ENCODE data around the gene HSD17B2. TPM values are rescaled to one million over a fixed set of nuclear protein-coding genes. Genes with fewer than 3 reads are reported as not detected.

The HSD17B2 gene
- total and polyA plus RNA-seq, 7 donors, result 0.16 to 0.19 TPM; not detected in 5

DNA sequence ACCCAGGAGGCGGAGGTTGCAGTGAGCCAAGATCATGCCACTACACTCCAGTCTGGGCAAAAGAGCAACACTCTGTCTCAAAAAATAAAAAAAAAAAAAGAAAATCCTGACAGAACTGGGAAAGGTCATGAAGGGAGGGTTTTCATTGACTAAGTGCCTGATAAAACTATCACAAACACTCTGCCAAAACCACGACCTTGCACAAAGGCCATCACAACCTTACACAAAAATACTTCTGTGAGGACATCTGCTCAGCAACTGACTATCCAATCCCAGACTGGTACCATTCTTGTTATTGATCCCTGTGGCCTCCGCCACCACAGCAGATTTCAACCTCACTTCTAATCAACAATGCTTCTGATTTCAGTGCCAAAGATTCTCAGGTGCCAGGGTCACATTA, 94.8 kb downstream of the HSD17B2 start:
- DNase-seq (no peak), ATAC-seq (no peak)
- Histone ChIP-seq H3K4me3 (no peak overlapping the region), H3K9me3 (no peaks in the 10 kb centered on the region), H3K4me1 (no peaks in the 10 kb centered on the region), H3K36me3 (ENCODE audit: insufficient read depth in 1 of 2, low read depth in 1 of 2) (no peaks in the 10 kb centered on the region), H3K27me3 (ENCODE audit: insufficient read depth in 3 of 3, low read length in 2 of 3) (no peaks in the 10 kb centered on the region), H3K27ac (no peak overlapping the region)
- WGBS, 3 donors, result 89 to 92% (median 90%) methylated on average over 3 of the region's 3 CpGs
- intact Hi-C loops (cut with DNase I), result no loop called here
- no peak for TF ChIP-seq CTCF (IDR thresholded peaks at IDR 0.05)

DNA sequence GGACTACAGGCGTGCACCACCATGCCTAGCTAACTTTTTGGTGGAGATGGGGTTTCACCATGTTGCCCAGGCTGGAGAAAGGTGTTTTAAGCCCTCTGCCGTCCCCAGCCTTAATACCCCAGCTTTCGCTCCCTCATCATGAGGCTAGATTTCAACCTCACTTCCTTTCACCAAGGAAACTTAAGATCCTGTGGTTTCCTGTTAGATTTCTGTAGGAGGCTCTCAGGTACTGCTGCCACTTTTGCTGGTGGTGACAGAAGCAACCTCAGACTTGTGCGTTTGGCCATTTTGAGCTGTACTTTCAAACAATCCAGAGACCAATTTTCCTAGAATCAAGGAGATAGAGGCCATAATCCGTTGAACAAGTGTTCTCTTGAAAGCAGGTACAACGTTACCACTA, 98.7 kb downstream of the HSD17B2 start:
- TF ChIP-seq CTCF (IDR thresholded peaks at IDR 0.05), result no peak
- ATAC-seq, result no peak
- Histone ChIP-seq H3K27me3 (ENCODE audit: insufficient read depth in 3 of 3, low read length in 2 of 3) (no peaks in the 10 kb centered on the region), H3K9me3 (no peaks in the 10 kb centered on the region), H3K4me1 (no peaks in the 10 kb centered on the region), H3K4me3 (no peak overlapping the region), H3K36me3 (ENCODE audit: insufficient read depth in 1 of 2, low read depth in 1 of 2) (peaks cover 0 to 10% of the 10 kb centered on the region in 2 donors), H3K27ac (no peak overlapping the region)
- WGBS, 3 donors, result 86 to 90% (median 88%) methylated on average over 6 of the region's 6 CpGs
- DNase-seq, result no peak
- intact Hi-C loops (cut with DNase I), result no loop called here

- no peaks in the 10 kb centered on the region for H3K4me1 ChIP-seq
- 86 to 90% (median 87%) methylated on average over 8 of the region's 8 CpGs for WGBS, 3 donors
- peaks cover 0 to 10% of the 10 kb centered on the region in 2 donors for H3K36me3 ChIP-seq (ENCODE audit: insufficient read depth in 1 of 2, low read depth in 1 of 2)
- no peak for TF ChIP-seq CTCF (IDR thresholded peaks at IDR 0.05)
- intact Hi-C loops (cut with DNase I), result no loop called here
- no peak for DNase-seq
- no peak overlapping the region for H3K4me3 ChIP-seq
- no peak overlapping the region for H3K27ac ChIP-seq
- no peak for ATAC-seq
- no peaks in the 10 kb centered on the region for H3K9me3 ChIP-seq
- H3K27me3 ChIP-seq (ENCODE audit: insufficient read depth in 3 of 3, low read length in 2 of 3), result no peaks in the 10 kb centered on the region
Measured at GRCh38 chr16:82134846-82135245, 99.8 kb downstream of the HSD17B2 start.

DNA sequence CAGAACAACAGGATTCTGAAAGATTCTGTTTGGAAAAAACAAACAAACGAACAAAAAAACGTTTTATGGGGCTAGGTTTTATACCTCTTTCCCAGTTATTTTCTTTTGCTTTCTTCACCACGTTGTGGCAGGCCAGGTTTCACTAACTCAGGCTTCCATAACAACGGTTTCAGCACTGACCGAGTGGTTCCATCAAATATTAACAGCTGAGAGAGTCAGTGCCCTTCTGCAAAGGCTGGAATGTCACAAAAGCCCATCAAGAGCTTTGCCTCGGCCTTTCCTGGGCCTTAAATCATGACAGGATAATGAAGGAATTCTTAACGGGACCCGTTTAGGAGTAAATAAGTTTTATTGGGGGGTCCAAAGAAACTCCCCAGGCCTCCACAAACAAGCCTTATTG, 100.8 kb downstream of the HSD17B2 start:
- intact Hi-C loops (cut with DNase I), result no loop called here
- 66 to 75% (median 69%) methylated on average over 8 of the region's 8 CpGs for WGBS, 3 donors

More for the DNA sequence above, 100.8 kb downstream of the HSD17B2 start:
- peaks cover 0 to 10% of the 10 kb centered on the region in 2 donors for H3K36me3 ChIP-seq (ENCODE audit: insufficient read depth in 1 of 2, low read depth in 1 of 2)
- no peak for TF ChIP-seq CTCF (IDR thresholded peaks at IDR 0.05)
- no peaks in the 10 kb centered on the region for H3K27me3 ChIP-seq (ENCODE audit: insufficient read depth in 3 of 3, low read length in 2 of 3)
- no peak for DNase-seq
- no peaks in the 10 kb centered on the region for H3K9me3 ChIP-seq
- ATAC-seq, result no peak
- H3K4me1 ChIP-seq, result no peaks in the 10 kb centered on the region
- H3K27ac ChIP-seq, result no peak overlapping the region
- H3K4me3 ChIP-seq, result no peak overlapping the region

Data from psoas muscle (tissue), 8 donors.